Dermis blood vessel endothelial cell (primary cell): Measurements from ENCODE around the gene SLC22A4. TPM values are rescaled to one million over a fixed set of nuclear protein-coding genes. Genes with fewer than 3 reads are reported as not detected.

Source experiments
- DNase-seq: peaks from one replicate; pipeline ENCODE4 v3.0.0; 2010
- total RNA-seq: library from RNA; depleted of rRNA; stranded (reverse); fragments of >200 nt; gene quantifications from 2 replicates; pipeline ENCODE4 v1.2.3, GENCODE V29; 2014

Gene SLC22A4
- total RNA-seq, 1 donor from 2014 or later: 4.8 TPM

DNA sequence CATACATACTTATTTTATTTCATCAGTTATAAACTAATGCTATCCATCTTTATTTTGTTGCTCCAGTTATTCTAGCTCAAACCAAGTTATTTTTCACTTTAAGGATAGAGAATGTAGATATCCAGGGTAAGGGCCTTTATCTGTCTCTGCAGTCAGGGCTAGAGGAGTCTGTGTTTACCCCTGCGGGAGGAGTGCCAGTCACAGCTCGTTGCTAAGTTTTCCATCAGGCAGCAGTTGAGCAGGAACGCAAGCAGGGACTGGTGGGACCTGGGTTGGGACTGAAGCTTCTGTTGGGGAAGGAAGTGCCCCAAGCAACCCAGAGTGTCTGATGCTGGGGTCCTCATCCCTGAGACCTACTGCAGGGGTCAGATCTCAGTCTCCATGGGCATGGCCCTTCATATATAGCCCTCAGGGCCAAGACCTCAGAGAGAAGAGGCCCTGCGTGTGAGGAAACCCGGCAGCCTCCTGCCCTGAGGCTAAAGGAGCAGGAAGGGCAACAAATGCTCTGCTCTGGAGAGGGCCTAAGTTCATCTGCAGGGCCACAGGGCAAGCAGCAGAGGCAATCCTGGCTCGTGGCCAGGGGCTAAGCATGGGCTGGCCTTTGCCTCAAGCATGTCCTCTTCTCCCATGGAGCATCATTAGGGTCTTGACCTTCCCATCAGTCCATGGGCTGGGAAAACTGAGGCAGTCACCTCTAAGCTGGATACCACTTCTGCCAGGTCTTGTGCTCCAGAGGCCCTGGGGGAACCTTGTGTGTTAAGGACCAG, 6.6 kb downstream of the SLC22A4 start:
- no peak for DNase-seq

GRCh38 chr5:132301344-132302271, 7.4 kb downstream of the SLC22A4 start:
- no peak for DNase-seq

DNA sequence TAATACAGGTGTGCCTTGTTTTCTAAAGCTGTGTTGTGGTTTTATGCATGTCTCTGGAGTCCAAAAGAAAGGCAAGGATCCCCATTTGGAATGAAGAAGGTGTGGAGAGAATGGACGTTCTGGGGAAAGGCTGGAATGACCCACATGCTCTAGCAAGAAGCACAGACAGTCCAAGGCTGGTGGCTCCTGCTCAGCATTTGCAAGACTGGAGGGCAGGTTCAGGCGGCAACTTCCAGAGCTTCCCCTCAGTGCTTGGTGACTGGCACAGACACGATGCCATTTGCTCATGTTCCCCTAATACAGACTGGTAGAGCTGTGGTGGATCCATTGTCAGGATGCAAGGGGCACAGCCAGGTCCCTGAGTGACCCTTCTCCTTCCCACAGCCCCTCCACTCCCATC, 8.2 kb downstream of the SLC22A4 start:
- no peak for DNase-seq

DNA sequence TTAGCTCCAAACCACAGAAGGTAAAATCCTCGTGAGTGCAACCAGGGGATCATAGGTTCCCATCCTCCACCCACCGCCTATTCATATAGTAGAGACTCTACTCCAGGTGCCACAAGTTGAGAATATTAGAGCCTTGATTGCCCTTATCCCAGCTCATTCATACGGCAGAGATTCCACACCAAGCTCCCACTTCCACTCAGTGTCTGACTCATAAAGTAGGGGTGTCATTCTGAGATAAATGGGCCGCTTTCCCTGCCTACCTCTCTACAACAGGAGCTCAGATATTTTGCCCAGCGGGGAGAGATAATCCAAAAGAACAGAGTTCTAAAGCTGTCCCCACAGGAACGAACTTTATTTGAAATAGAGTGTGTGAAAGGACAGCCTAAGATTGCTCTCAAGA, 9.4 kb downstream of the SLC22A4 start:
- DNase-seq: no peak

- DNase-seq: no peak
These were observed 11.2 kb downstream of the SLC22A4 start for GRCh38 chr5:132305420-132305819.

DNA sequence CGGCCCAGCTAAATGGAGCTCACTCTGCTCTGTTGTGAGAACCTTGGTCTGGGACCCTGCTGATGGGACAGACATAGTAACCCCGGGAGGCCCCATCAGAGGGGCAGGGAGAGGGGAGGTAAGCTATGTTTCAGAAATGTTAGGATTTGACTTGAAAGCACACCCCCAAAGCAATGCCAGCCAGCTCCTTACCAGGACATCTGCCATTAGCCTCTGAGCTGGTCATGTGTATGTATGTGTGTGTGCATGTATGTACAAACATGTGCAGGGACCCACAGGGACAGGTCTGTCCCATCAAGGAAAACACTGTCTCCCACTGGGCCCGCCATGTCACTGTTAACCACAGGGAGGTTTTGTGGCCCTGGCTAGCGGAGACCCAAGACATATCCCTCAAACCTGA, 14.5 kb downstream of the SLC22A4 start:
- no peak for DNase-seq

GRCh38 chr5:132309679-132310078, 15.5 kb downstream of the SLC22A4 start:
- no peak for DNase-seq

DNA sequence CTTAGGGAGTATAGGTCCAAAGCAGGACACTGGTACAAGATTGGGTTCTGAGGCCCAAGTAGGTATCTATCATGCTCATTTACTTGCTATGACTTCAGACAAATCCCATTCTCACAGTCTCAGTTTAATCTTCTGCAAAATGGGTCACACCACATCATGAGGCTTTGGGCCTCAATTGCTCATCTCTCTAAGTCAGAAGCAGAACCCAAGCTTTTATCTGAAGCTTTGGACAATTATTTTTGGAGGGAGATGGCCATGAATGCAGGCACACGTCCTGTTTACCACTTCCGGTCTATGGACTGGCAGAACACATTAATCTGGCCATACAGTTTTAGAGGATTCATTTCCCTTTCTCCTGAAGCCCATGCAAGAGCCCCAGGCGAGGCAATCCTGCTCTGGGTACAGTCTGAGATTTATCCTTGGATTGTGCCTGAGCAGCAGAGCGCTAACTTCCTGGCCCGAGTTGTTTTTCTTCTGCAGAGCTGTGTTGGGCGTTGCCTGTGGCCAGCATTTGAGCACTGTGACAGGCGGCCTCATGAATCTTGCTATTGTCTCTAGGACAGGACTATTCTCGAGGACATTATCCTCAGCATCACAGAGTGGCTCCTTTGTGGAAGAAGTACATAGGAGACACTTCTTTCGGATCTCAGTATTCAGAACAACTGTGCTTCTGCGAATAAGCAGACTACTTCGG, 16.1 kb downstream of the SLC22A4 start:
- peak; percentile 28 for DNase-seq

DNA sequence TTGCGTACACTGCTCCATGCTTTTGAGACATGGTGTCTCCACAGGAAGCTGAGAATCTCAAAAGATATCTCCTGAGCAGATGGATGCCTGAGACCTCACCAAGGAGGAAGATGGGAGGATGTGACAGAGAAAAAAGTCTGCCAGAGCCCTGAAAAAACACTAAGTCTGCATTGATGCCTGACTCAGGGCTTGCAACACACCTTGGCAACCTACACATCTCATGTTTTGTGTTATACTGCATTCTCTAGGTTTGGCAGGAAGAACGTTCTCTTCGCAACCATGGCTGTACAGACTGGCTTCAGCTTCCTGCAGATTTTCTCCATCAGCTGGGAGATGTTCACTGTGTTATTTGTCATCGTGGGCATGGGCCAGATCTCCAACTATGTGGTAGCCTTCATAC, 19.2 kb downstream of the SLC22A4 start:
- DNase-seq: no peak

DNA sequence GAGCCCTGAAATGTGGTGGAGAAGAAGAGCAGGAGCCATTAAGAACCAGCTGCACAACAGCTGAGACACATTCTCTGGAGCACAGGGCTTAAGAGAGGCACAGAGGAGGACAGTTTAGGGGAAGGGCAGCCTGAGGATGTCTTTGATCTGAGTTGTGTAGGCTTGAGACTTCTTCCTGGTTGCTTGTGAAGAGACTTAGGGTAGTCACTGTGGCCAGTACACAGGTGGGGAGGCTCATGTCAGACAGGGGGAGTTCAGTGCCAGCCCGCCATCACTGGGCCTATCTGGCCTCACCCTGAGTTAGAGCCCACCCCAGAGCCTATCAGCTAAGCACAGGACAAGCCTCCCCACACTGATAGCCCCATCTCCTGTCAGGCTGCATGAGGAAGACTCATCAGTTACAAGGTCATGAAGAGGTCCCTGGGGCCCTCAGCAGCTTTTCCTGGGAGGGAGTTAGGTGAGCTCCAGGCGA, 19.8 kb downstream of the SLC22A4 start:
- DNase-seq: no peak

- peak; percentile 11 for DNase-seq
These were observed 21.4 kb downstream of the SLC22A4 start for GRCh38 chr5:132315529-132316067.

DNA sequence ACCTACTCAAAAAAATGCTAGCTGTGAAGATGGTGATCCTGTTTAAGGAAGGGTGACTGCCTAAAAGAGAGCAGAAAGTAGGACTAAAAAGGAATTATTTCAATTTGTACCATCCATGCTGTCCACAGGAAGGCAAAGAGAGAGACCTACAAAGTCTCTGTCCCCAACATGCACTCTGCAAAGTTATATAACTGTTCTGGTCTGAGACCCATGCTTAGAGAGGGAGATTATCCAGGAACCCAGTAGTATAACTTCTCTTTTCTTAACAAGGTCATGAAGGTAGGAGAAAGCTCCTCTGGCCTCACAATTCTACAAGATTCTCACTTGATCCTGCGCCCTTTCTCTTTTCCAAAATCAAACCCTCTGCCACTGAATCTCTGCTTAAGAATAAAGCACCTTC, 25.8 kb downstream of the SLC22A4 start:
- no peak for DNase-seq

DNA sequence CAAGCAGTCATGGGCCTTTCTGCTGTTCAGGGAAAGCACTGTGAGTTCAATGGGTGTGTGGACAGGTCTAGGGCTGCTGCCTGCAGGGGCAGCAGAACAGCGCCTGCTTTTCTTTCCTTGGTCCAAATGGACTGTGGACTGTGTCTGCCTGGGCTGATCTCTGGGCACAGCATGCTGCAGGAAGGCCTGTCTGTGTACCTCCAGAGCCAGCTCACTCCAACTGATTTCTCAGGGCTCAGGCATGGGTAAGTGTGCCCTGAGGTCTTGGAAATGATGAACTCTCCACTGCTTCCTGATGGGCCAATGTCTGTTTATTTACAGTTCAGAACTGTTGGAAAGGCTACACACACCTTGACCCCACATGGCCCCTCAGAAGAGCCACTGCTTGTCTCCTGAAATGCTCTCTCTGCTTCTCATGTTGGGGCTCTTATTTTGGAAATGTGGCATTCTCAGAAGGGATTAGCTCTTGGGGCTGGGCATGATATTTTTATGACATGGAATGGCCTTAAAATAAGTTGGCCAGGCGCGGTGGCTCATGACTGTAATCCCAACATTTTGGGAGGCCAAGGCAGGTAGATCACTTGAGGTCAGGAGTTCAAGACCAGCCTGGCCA, 27.0 kb downstream of the SLC22A4 start:
- DNase-seq: no peak

- DNase-seq: no peak
These were observed 28.1 kb downstream of the SLC22A4 start for GRCh38 chr5:132322266-132322665.

GRCh38 chr5:132323202-132323601, 29.0 kb downstream of the SLC22A4 start:
- no peak for DNase-seq

DNA sequence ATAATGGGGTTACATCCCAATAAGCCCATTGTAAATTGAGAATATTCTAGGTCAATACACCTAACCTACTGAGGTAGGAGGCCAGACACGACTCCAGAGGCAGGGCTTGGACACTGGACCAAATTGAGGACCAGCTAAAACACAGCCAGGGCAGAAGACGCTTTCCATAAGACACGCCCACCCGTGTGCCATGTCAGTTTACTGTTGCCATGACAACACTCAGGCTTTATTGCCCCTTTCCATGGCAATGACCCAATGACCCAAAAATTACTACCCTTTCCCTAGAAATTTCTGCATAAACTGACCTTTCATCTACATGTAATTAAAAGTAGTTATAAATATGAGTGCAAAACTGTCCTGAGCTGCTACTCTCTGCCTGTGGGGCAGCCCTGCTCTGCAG, 31.5 kb downstream of the SLC22A4 start:
- DNase-seq: no peak

- DNase-seq: no peak
These were observed 33.2 kb downstream of the SLC22A4 start for GRCh38 chr5:132327252-132327955.

- peak; percentile 38 for DNase-seq
These were observed 40.6 kb downstream of the SLC22A4 start for GRCh38 chr5:132334812-132335211.

- no peak for DNase-seq
These were observed 41.2 kb downstream of the SLC22A4 start for GRCh38 chr5:132335402-132335801.

GRCh38 chr5:132339502-132339901, 45.3 kb downstream of the SLC22A4 start:
- DNase-seq: no peak

DNA sequence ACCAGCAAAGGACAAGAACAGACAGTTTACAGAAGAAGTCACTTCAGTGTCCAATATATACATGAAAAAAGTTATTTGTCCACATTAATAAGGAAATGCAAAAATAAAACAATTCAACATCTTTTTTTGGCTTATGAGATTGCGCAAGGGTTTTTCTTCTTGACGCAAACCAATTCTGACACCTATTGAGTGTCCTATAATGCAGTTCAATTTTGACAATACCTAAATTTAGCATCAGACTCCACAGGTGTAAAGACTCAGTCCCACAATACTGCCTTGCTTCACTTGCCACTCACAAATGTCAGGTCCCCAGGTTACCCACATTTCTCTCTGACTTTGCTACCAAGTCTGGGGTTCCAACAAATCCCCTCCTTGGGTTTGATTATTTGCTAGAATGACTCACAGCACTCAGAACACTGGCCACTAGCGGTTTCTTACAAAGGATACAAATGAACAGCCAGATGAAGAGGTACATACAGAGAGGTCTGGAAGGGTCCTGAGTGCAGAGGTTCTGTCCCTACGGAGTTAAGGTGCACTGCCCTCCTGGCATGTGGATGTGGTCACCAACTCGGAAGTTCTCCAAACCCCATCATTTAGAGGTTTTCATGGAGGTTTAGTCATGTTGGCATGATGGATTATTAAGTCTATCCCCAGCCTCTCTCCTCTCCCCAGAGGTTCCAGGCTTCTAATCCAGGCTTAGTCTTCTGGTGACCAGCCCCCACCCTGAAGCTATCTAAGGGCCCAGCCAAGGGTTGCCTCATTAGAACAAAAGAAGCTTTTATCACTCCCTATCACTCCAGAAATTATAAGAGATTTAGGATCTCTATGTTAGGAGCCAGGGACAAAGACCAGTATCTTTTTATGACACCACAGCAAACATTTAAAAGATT, 48.3 kb downstream of the SLC22A4 start:
- no peak for DNase-seq
